HCT116 (cell line): ENCODE measurements around the gene RANBP17. TPM values are rescaled to one million over a fixed set of nuclear protein-coding genes. Genes with fewer than 3 reads are reported as not detected.

ENCODE experiments used
- ATAC-seq: fragments of 200-7000 bp; cut with Tn5 transposase; 2 replicates; pipeline ENCODE4 v1.9.1; 2020; ENCODE audit warnings: mild to moderate bottlenecking, moderate library complexity
- BruUV-seq: library from RNA; stranded (reverse); fragments of 400-500 nt; replicated peaks from 2 replicates; lab custom pipeline; 2021; lab: Mats Ljungman, UMichigan
- CTCF ChIA-PET: fragments of 300-600 bp; sonication (Branson Sonifier 250); formaldehyde crosslinking; loops from one replicate; lab custom pipeline; 2021; ENCODE audit warnings: antibody characterized with exemption; lab: Charles Lee
- POLR2A ChIA-PET: fragments of 300-600, 350-600 bp; sonication (Branson Sonifier 250); formaldehyde crosslinking; loops from one replicate; lab custom pipeline; 2021; ENCODE audit warnings: antibody characterized with exemption; lab: Charles Lee
- RAD21 ChIA-PET, 2 experiments: fragments of 300-600 bp; sonication (Branson Sonifier 250); formaldehyde crosslinking; loops; one replicate each; lab custom pipeline; 2023; ENCODE audit warnings: low total read pairs in 2 of 2; ENCODE audit not compliant: uncharacterized antibody in 2 of 2, unreplicated experiment in 2 of 2, low non-redundant PET in 1 of 2; lab: Charles Lee
- DNase-seq: peaks from one replicate; pipeline ENCODE4 v3.0.0-alpha.2; 2010; ENCODE audit warnings: low read depth, low spot score
- H2AFZ ChIP-seq: fragments of 200-600 bp; shearing (Covaris generic), sonication (generic); 2 replicates; pipeline ENCODE4 v1.6.1; 2017; ENCODE audit warnings: low read depth, mixed run types, mixed read lengths, antibody characterized with exemption, low read length; ENCODE audit not compliant: poor library complexity, severe bottlenecking
- H3K27ac ChIP-seq: 2 replicates; pipeline ENCODE4 v1.5.1; 2012; ENCODE audit warnings: low read depth, low read length
- H3K27me3 ChIP-seq: fragments of 200-600 bp; sonication (generic); 2 replicates; pipeline ENCODE4 v1.6.1; 2016; ENCODE audit warnings: mixed run types, low read length, mixed read lengths; ENCODE audit not compliant: insufficient read depth
- H3K36me3 ChIP-seq, 2 experiments: fragments of 200-500 bp in 1 of 2; fragments of 200-600 bp in 1 of 2; sonication (Bioruptor generic) in 1 of 2; sonication (generic) in 1 of 2; 2 replicates each; pipeline versions ENCODE4 v1.5.1 to v1.6.1; 2014 to 2016; ENCODE audit warnings: low read length in 2 of 2, inconsistent platforms in 1 of 2, mixed read lengths in 1 of 2, mixed run types in 1 of 2; ENCODE audit not compliant: insufficient read depth in 2 of 2, control insufficient read depth in 1 of 2
- H3K4me1 ChIP-seq, 2 experiments: fragments of 200-600 bp in 1 of 2; sonication (generic) in 1 of 2; 2 replicates each; pipeline versions ENCODE4 v1.5.1 to v1.6.1; 2012 to 2017; ENCODE audit warnings: low read length in 2 of 2, inconsistent platforms in 1 of 2, mild to moderate bottlenecking in 1 of 2, mixed read lengths in 1 of 2, mixed run types in 1 of 2, moderate library complexity in 1 of 2; ENCODE audit not compliant: insufficient read depth in 2 of 2, control insufficient read depth in 1 of 2
- H3K4me2 ChIP-seq: fragments of 200-600 bp; sonication (generic); 2 replicates; pipeline ENCODE4 v1.6.1; 2017; ENCODE audit warnings: mixed run types, low read length, mixed read lengths
- H3K4me3 ChIP-seq, 2 experiments: fragments of 200-600 bp in 1 of 2; sonication (generic) in 1 of 2; replicated peaks in 1 of 2; 2 replicates each; pipeline ENCODE4 v1.5.1; 2011 to 2016; ENCODE audit warnings: low read length in 2 of 2, control low read depth in 1 of 2, low read depth in 1 of 2, mild to moderate bottlenecking in 1 of 2, mixed read lengths in 1 of 2, mixed run types in 1 of 2
- H3K79me2 ChIP-seq: fragments of 200-600 bp; sonication (generic); 2 replicates; pipeline ENCODE4 v1.6.1; 2017; ENCODE audit warnings: mild to moderate bottlenecking, mixed run types, low read length, moderate library complexity, mixed read lengths; ENCODE audit not compliant: insufficient read depth
- H3K9ac ChIP-seq: fragments of 200-600 bp; sonication (generic); 2 replicates; pipeline ENCODE4 v1.6.1; 2016; ENCODE audit warnings: low read length, mixed read lengths
- H3K9me2 ChIP-seq: fragments of 200-600 bp; sonication (generic), shearing (Covaris generic); 2 replicates; pipeline ENCODE4 v1.6.1; 2017; ENCODE audit warnings: mixed run types, mild to moderate bottlenecking, moderate library complexity; ENCODE audit not compliant: insufficient read depth
- H3K9me3 ChIP-seq, 2 experiments: fragments of 200-500 bp in 1 of 2; fragments of 200-600 bp in 1 of 2; sonication (Bioruptor generic) in 1 of 2; sonication (generic) in 1 of 2; 2 replicates each; pipeline ENCODE4 v1.6.1; 2014 to 2017; ENCODE audit warnings: low read length in 2 of 2, mixed read lengths in 2 of 2, inconsistent platforms in 1 of 2, low read depth in 1 of 2, mild to moderate bottlenecking in 1 of 2, mixed run types in 1 of 2, moderate library complexity in 1 of 2; ENCODE audit not compliant: control insufficient read depth in 1 of 2, insufficient read depth in 1 of 2
- H4K20me1 ChIP-seq: fragments of 200-600 bp; sonication (generic), shearing (Covaris generic); 2 replicates; pipeline ENCODE4 v1.6.1; 2017; ENCODE audit warnings: mixed run types, mild to moderate bottlenecking, moderate library complexity; ENCODE audit not compliant: insufficient read depth
- CBX3 ChIP-seq: IDR thresholded peaks from 2 replicates; pipeline ENCODE4 v1.6.1; 2012; ENCODE audit warnings: low read depth
- CEBPB ChIP-seq: IDR thresholded peaks from 2 replicates; pipeline ENCODE4 v1.6.1; 2012; ENCODE audit warnings: low read depth
- EZH2 ChIP-seq: fragments of 200-600 bp; sonication (generic); IDR thresholded peaks from 2 replicates; pipeline ENCODE4 v1.6.1; 2017; ENCODE audit warnings: antibody characterized with exemption, mixed run types
- FOSL1 ChIP-seq: IDR thresholded peaks from 2 replicates; pipeline ENCODE4 v1.6.1; 2012; ENCODE audit warnings: low read depth
- JUND ChIP-seq: IDR thresholded peaks from 2 replicates; pipeline ENCODE4 v1.6.1; 2012
- POLR2A ChIP-seq: IDR thresholded peaks from 2 replicates; pipeline ENCODE4 v1.7.0; 2011; ENCODE audit warnings: borderline replicate concordance; ENCODE audit not compliant: insufficient read depth, insufficient read length; ENCODE audit errors: extremely low read depth
- RAD21 ChIP-seq: IDR thresholded peaks from 2 replicates; pipeline ENCODE4 v1.6.1; 2012; ENCODE audit warnings: low read depth, mild to moderate bottlenecking
- SIN3A ChIP-seq: IDR thresholded peaks from 2 replicates; pipeline ENCODE4 v1.6.1; 2012; ENCODE audit warnings: low read depth
- SRF ChIP-seq: IDR thresholded peaks from 2 replicates; pipeline ENCODE4 v1.6.1; 2012; ENCODE audit warnings: low read depth
- TCF7L2 ChIP-seq: IDR thresholded peaks from 2 replicates; pipeline ENCODE4 v1.7.0; 2011; ENCODE audit warnings: borderline replicate concordance, inconsistent platforms; ENCODE audit not compliant: insufficient read depth, insufficient read length; ENCODE audit errors: extremely low read depth
- ZFX ChIP-seq: fragments of 450-650 bp; IDR thresholded peaks from 2 replicates; pipeline ENCODE4 v1.6.1; 2017
- ZNF274 ChIP-seq: fragments of 200-500 bp; sonication (Bioruptor generic); IDR thresholded peaks from 2 replicates; pipeline ENCODE4 v1.6.1; 2014; ENCODE audit warnings: mild to moderate bottlenecking, low read depth, low read length, inconsistent platforms
- intact Hi-C: fragments of 100-400 bp; cut with micrococcal nuclease; formaldehyde crosslinking; loops from 2 replicates; pipeline ENCODE4 v1.10.0; 2022
- total RNA-seq: library from RNA; stranded (reverse); gene quantifications from one replicate; pipeline ENCODE4 v1.2.1, GENCODE V29; 2021; ENCODE audit not compliant: unreplicated experiment
- TF ChIP-seq, protein P1 (sequence below): IDR thresholded peaks from 2 replicates; pipeline ENCODE4 v1.6.1; 2012
- TF ChIP-seq, protein P2 (sequence below): IDR thresholded peaks from 2 replicates; pipeline ENCODE4 v1.6.1; 2012

Gene RANBP17
- total RNA-seq, 1 experiment from 2014 or later: 18.2 TPM

DNA sequence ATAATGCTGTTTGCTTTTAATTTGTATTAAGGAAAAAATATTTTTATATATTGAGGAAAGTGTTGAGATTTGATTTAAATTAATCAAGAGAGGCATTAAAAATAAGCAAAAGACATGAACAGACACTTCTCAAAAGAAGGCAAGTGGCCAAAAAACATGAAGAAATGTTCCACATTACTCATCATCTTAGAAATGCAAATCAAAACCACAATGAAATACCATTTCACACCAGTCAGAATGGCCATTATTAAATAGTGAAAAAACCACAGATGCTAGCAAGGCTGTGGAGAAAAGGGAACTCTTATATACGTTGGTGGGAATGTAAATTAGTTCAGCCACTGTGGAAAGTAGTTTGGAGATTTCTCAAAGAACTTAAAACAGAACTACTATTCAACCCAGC lies 45.9 kb downstream of the RANBP17 start:
- no peaks in the 10 kb centered on the region for H3K27me3 ChIP-seq
- no peak for ATAC-seq
- peak; percentile 39; the same call in 1 of the 2 replicates for TF ChIP-seq JUND
- TF ChIP-seq POLR2A: no peak
- no peak for TF ChIP-seq SIN3A
- no peak for TF ChIP-seq EZH2
- no peak for TF ChIP-seq ZNF274
- peak; percentile 17; the same call in 1 of the 2 replicates for TF ChIP-seq CBX3
- peak; percentile 64; the same call in 1 of the 2 replicates for TF ChIP-seq CEBPB
- TF ChIP-seq RAD21: no peak
- TF ChIP-seq, protein P1, sequence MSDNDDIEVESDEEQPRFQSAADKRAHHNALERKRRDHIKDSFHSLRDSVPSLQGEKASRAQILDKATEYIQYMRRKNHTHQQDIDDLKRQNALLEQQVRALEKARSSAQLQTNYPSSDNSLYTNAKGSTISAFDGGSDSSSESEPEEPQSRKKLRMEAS: no peak
- no peak for TF ChIP-seq ZFX
- no peak for TF ChIP-seq SRF
- 0 out of 2 replicates have a peak, but pooled peaks have one; percentile 33 for TF ChIP-seq FOSL1
- TF ChIP-seq TCF7L2: no peak
- TF ChIP-seq, protein P2, sequence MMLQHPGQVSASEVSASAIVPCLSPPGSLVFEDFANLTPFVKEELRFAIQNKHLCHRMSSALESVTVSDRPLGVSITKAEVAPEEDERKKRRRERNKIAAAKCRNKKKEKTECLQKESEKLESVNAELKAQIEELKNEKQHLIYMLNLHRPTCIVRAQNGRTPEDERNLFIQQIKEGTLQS: no peak
- TF ChIP-seq, all 23 proteins: peak for 4
- BruUV-seq: no TSS peak
- H2AFZ ChIP-seq: no peak overlapping the region
- no peaks in the 10 kb centered on the region; a peak in 1 of 4 replicates for H3K4me1 ChIP-seq
- H3K4me3 ChIP-seq: no peak overlapping the region
- intact Hi-C loops: no loop called here
- no peak overlapping the region for H3K4me2 ChIP-seq
- H3K9me2 ChIP-seq: no peaks in the 10 kb centered on the region
- DNase-seq: peak; percentile 10
- H3K9me3 ChIP-seq: no peaks in the 10 kb centered on the region
- no peak overlapping the region for H3K9ac ChIP-seq
- CTCF ChIA-PET: no interaction called here
- no peak overlapping the region for H3K27ac ChIP-seq
- RAD21 ChIA-PET: no interaction called here
- POLR2A ChIA-PET: no interaction called here
- no peaks in the 10 kb centered on the region for H3K36me3 ChIP-seq
- H3K79me2 ChIP-seq: no peaks in the 10 kb centered on the region
- no peaks in the 10 kb centered on the region for H4K20me1 ChIP-seq
